GM12878 (cell line): ENCODE data around the gene CRYGN. TPM values are rescaled to one million over a fixed set of nuclear protein-coding genes. Genes with fewer than 3 reads are reported as not detected.

Experiments used
- ATAC-seq: fragments of 200-7000 bp; cut with Tn5 transposase; 3 replicates; pipeline ENCODE4 v1.9.1; 2020; ENCODE audit warnings: mild to moderate bottlenecking, moderate library complexity
- BruUV-seq: library from RNA; stranded (reverse); fragments of 400-500 nt; replicated peaks from 2 replicates; lab custom pipeline; 2021; lab: Mats Ljungman, UMichigan
- CTCF ChIA-PET: fragments of 300-600 bp; sonication (Branson Sonifier 250); formaldehyde crosslinking; extraction: SDS; loops from one replicate; lab custom pipeline; 2021; ENCODE audit warnings: inconsistent platforms; lab: Yijun Ruan, JAX
- POLR2A ChIA-PET: fragments of 350-600 bp; formaldehyde crosslinking; extraction: SDS; loops from one replicate; lab custom pipeline; 2021; ENCODE audit warnings: inconsistent platforms; lab: Charles Lee
- RAD21 ChIA-PET: fragments of 300-600 bp; sonication (Branson Sonifier 250); formaldehyde crosslinking; loops from one replicate; lab custom pipeline; 2023; ENCODE audit warnings: antibody characterized with exemption; ENCODE audit not compliant: unreplicated experiment; lab: Charles Lee
- SMC1A ChIA-PET: fragments of 300-600 bp; sonication (Branson Sonifier 250); formaldehyde crosslinking; loops from one replicate; lab custom pipeline; 2023; ENCODE audit not compliant: unreplicated experiment, uncharacterized antibody; lab: Charles Lee
- DNase-seq: peaks from one replicate; pipeline ENCODE4 v3.0.0-alpha.2; 2011; ENCODE audit warnings: low read depth, low spot score
- FAIRE-seq: peaks from 3 replicates; lab custom pipeline; 2011; peaks lifted over from hg19 to GRCh38; lab: Jason Lieb, UNC
- H2AFZ ChIP-seq: 2 replicates; pipeline ENCODE4 v1.6.0; 2011; ENCODE audit warnings: low read depth, low read length, control low read depth; ENCODE audit not compliant: control insufficient read depth
- H3K27ac ChIP-seq: 2 replicates; pipeline ENCODE4 v1.5.1; 2011; ENCODE audit warnings: control low read depth; ENCODE audit not compliant: control insufficient read depth, insufficient read depth
- H3K27me3 ChIP-seq, 2 experiments: replicated peaks in 1 of 2; 2 replicates each; pipeline versions ENCODE4 v1.6.0 to v1.6.1; 2011; ENCODE audit warnings: low read length in 1 of 2; ENCODE audit not compliant: control insufficient read depth in 2 of 2, insufficient read depth in 2 of 2
- H3K36me3 ChIP-seq, 2 experiments: 2 replicates each; pipeline ENCODE4 v1.5.1; 2011; ENCODE audit warnings: low read length in 1 of 2; ENCODE audit not compliant: control insufficient read depth in 2 of 2, insufficient read depth in 2 of 2
- H3K4me1 ChIP-seq: 2 replicates; pipeline ENCODE4 v1.6.1; 2011; ENCODE audit warnings: mild to moderate bottlenecking, low read length, moderate library complexity, mixed read lengths; ENCODE audit not compliant: control insufficient read depth, insufficient read depth
- H3K4me2 ChIP-seq: 2 replicates; pipeline ENCODE4 v1.6.0; 2011; ENCODE audit warnings: control low read depth; ENCODE audit not compliant: control insufficient read depth, insufficient read depth
- H3K4me3 ChIP-seq: fragments of 200-600 bp; sonication (generic); 2 replicates; pipeline ENCODE4 v1.5.1; 2016
- H3K79me2 ChIP-seq: 2 replicates; pipeline ENCODE4 v1.6.0; 2011; ENCODE audit warnings: low read length; ENCODE audit not compliant: control insufficient read depth, insufficient read depth
- H3K9ac ChIP-seq: 2 replicates; pipeline ENCODE4 v1.8.0; 2011; ENCODE audit warnings: low read length, control low read depth, mixed read lengths; ENCODE audit not compliant: control insufficient read depth, insufficient read depth
- H3K9me3 ChIP-seq: replicated peaks from 3 replicates; pipeline ENCODE4 v1.5.1; 2011; ENCODE audit warnings: mild to moderate bottlenecking, low read length; ENCODE audit not compliant: control insufficient read depth, insufficient read depth
- H4K20me1 ChIP-seq: 2 replicates; pipeline ENCODE4 v1.6.0; 2011; ENCODE audit not compliant: control insufficient read depth, insufficient read depth
- CEBPZ ChIP-seq: fragments of 150-350 bp; IDR thresholded peaks from 2 replicates; pipeline ENCODE4 v1.6.1; 2016; ENCODE audit warnings: low read depth, low read length
- FOS ChIP-seq: IDR thresholded peaks from 3 replicates; pipeline ENCODE4 v1.6.1; 2011; ENCODE audit warnings: borderline replicate concordance; ENCODE audit not compliant: insufficient read length; ENCODE audit errors: extremely low read depth
- HDAC2 ChIP-seq: fragments of 200-600 bp; sonication (generic); IDR thresholded peaks from 2 replicates; pipeline ENCODE4 v1.6.1; 2017
- HSF1 ChIP-seq: fragments of 150-350 bp; IDR thresholded peaks from 2 replicates; pipeline ENCODE4 v1.6.1; 2014; ENCODE audit warnings: mild to moderate bottlenecking, low read depth, low read length
- KAT2A ChIP-seq: conservative IDR thresholded peaks from 2 replicates; pipeline ENCODE4 v1.6.1; 2011; ENCODE audit warnings: low read depth, low read length; ENCODE audit not compliant: control insufficient read depth
- POLR2A ChIP-seq: IDR thresholded peaks from 2 replicates; pipeline ENCODE4 v1.6.1; 2011; ENCODE audit warnings: low read depth, mild to moderate bottlenecking, low read length
- POLR2AphosphoS5 ChIP-seq: IDR thresholded peaks from 2 replicates; pipeline ENCODE4 v1.6.1; 2011; ENCODE audit warnings: mild to moderate bottlenecking, low read length, inconsistent platforms
- RFX5 ChIP-seq: IDR thresholded peaks from 2 replicates; pipeline ENCODE4 v1.6.1; 2011; ENCODE audit warnings: low read depth, low read length, improper control_type of control experiment
- STAT1 ChIP-seq: fragments of 450-650 bp; conservative IDR thresholded peaks from 2 replicates; pipeline ENCODE4 v1.6.1; 2014; ENCODE audit warnings: antibody characterized with exemption, mild to moderate bottlenecking
- TAF1 ChIP-seq: IDR thresholded peaks from 2 replicates; pipeline ENCODE4 v1.6.1; 2011; ENCODE audit warnings: mild to moderate bottlenecking, low read depth, low read length, borderline replicate concordance
- USF2 ChIP-seq: IDR thresholded peaks from 2 replicates; pipeline ENCODE4 v1.6.1; 2011; ENCODE audit warnings: low read depth, low read length, improper control_type of control experiment, borderline replicate concordance
- ZNF207 ChIP-seq: fragments of 450-650 bp; IDR thresholded peaks from 2 replicates; pipeline ENCODE4 v1.6.1; 2014; ENCODE audit warnings: antibody characterized with exemption, mild to moderate bottlenecking, borderline replicate concordance
- WGBS: methylation state at CpG from one replicate; pipeline ENCODE4 v1.1.6; 2016; ENCODE audit warnings: low lambda C conversion rate; ENCODE audit not compliant: insufficient replicate concordance, insufficient coverage; ENCODE audit errors: missing lambda C conversion rate; 5-methylcytosine and 5-hydroxymethylcytosine counted together
- in situ Hi-C: fragments of 300-500 bp; cut with MboI; formaldehyde crosslinking; loops from 9 replicates; pipeline ENCODE4 v1.14.3; 2018; ENCODE audit warnings: mixed read lengths
- intact Hi-C: fragments of 100-400 bp; cut with micrococcal nuclease; formaldehyde crosslinking; loops from one replicate; pipeline ENCODE4 v1.14.2; 2022; ENCODE audit not compliant: unreplicated experiment
- polyA plus RNA-seq, 11 experiments: library from polyadenylated mRNA; depleted of rRNA in 4 of 11; unstranded in 6 of 11; stranded (reverse) in 5 of 11; fragments of >200 nt; fragmentation: Nextera tagmentation in 4 of 11; fragmentation: Illumina TruSeq in 1 of 11; extraction: Ambion mirVana in 4 of 11; extraction: Trizol in 1 of 11; gene quantifications; 1 replicate in 1 of 11; 2 replicates in 10 of 11; pipeline versions ENCODE4 v1.2.1 to v1.2.3, GENCODE V29; 2011 to 2016; ENCODE audit warnings: inconsistent platforms in 2 of 11, missing spikeins in 2 of 11, low read depth in 1 of 11
- total RNA-seq, 4 experiments: library from RNA; depleted of rRNA in 3 of 4; stranded (reverse); fragments of >200 nt in 3 of 4; fragmentation: Illumina TruSeq in 1 of 4; extraction: Trizol in 1 of 4; gene quantifications; 2 replicates each; pipeline versions ENCODE4 v1.2.1 to v1.2.3, GENCODE V29; 2013 to 2021

Gene CRYGN
- total and polyA plus RNA-seq, 10 of the 15 experiments (the other 5 are each of a cell fraction or from before 2014, with no cell fraction given): not detected

- no peaks in the 10 kb centered on the region for H4K20me1 ChIP-seq
- no peak overlapping the region for H3K9ac ChIP-seq
- POLR2A ChIA-PET: no interaction called here
- H3K27me3 ChIP-seq: no peaks in the 10 kb centered on the region
- TF ChIP-seq HSF1 (no peak), RFX5 (no peak), ZNF207 (no peak), POLR2AphosphoS5 (peak; percentile 38; the same call in 1 of the 2 replicates)
- TF ChIP-seq, all 136 proteins: peak for 1
- intact Hi-C loops: no loop called here
- SMC1A ChIA-PET: no interaction called here
- BruUV-seq: no TSS peak
- in situ Hi-C loops: no loop called here
- FAIRE-seq (no peak), DNase-seq (no peak), ATAC-seq (no peak)
- H3K4me3 ChIP-seq: no peak overlapping the region
- H3K36me3 ChIP-seq: peaks cover 31 to 40% of the 10 kb centered on the region in 2 experiments
- CTCF ChIA-PET: no interaction called here
- H3K9me3 ChIP-seq: peaks cover 15% of the 10 kb centered on the region; the same call in 2 of the 3 replicates
- RAD21 ChIA-PET: interaction anchor here (0.6 kb wide), 1 partner anchor 494 kb away, joined by 3 read pairs; no protein-coding TSS in a partner anchor
- H2AFZ ChIP-seq: no peak overlapping the region
- peaks cover 4% of the 10 kb centered on the region for H3K79me2 ChIP-seq
- 98% methylated on average over 8 of the region's 8 CpGs for WGBS
- no peak overlapping the region for H3K4me2 ChIP-seq
- no peak overlapping the region for H3K27ac ChIP-seq
- peaks cover 8% of the 10 kb centered on the region for H3K4me1 ChIP-seq
Measured at GRCh38 chr7:151465169-151465568, 25.2 kb upstream of the CRYGN start.

- ATAC-seq (no peak), FAIRE-seq (no peak), DNase-seq (no peak)
- no peak overlapping the region for H3K4me2 ChIP-seq
- ChIA-PET RAD21 (no interaction called here), CTCF (interaction anchor here (0.7 to 1.1 kb wide), 3 partner anchors 8 to 78 kb away, joined by 3 to 6 read pairs (median 4); no protein-coding TSS in a partner anchor), POLR2A (no interaction called here), SMC1A (interaction anchor here (1.0 kb wide), 1 partner anchor 9 kb away, joined by 4 read pairs; no protein-coding TSS in a partner anchor)
- no peaks in the 10 kb centered on the region for H3K4me1 ChIP-seq
- in situ Hi-C loops: no loop called here
- H3K27me3 ChIP-seq: no peaks in the 10 kb centered on the region
- no peak overlapping the region for H2AFZ ChIP-seq
- no peak overlapping the region for H3K27ac ChIP-seq
- intact Hi-C loops: no loop called here
- no peaks in the 10 kb centered on the region for H3K79me2 ChIP-seq
- no peaks in the 10 kb centered on the region for H4K20me1 ChIP-seq
- no peak overlapping the region for H3K9ac ChIP-seq
- no TSS peak for BruUV-seq
- WGBS: 50% methylated on average over 1 of the region's 1 CpG
- no peak overlapping the region for H3K4me3 ChIP-seq
- H3K36me3 ChIP-seq: peaks cover 15 to 22% of the 10 kb centered on the region in 2 experiments
- peaks cover 15% of the 10 kb centered on the region; the same call in 2 of the 3 replicates for H3K9me3 ChIP-seq
- no peak for TF ChIP-seq KAT2A
- TF ChIP-seq FOS: no peak
- no peak for TF ChIP-seq CEBPZ
- no peak for TF ChIP-seq TAF1
- no peak for TF ChIP-seq USF2
- peak; percentile 46; the same call in 1 of the 2 replicates for TF ChIP-seq POLR2A
- TF ChIP-seq HDAC2: no peak
- no peak for TF ChIP-seq STAT1
Measured at GRCh38 chr7:151462306-151462779, 22.4 kb upstream of the CRYGN start.
